Liver (tissue), 9 donors: ENCODE results near the gene F12. TPM values are rescaled to one million over a fixed set of nuclear protein-coding genes. Genes with fewer than 3 reads are reported as not detected.

Source experiments
- DNase-seq: peaks from one replicate; pipeline ENCODE4 v3.0.0-alpha.2; 2017; ENCODE audit warnings: low spot score
- H3K27ac ChIP-seq, 2 donors: one replicate each; pipeline ENCODE4 v1.7.0; 2013; ENCODE audit warnings: inconsistent platforms in 2 of 2, low read length in 2 of 2, control low read depth in 1 of 2, low read depth in 1 of 2, mild to moderate bottlenecking in 1 of 2
- H3K27me3 ChIP-seq, 4 donors: one replicate each; pipeline versions ENCODE4 v1.6.1 to v1.7.0; 2013; ENCODE audit warnings: low read length in 3 of 4, inconsistent platforms in 1 of 4, mild to moderate bottlenecking in 1 of 4, moderate library complexity in 1 of 4; ENCODE audit not compliant: control insufficient read depth in 4 of 4, insufficient read depth in 4 of 4
- H3K36me3 ChIP-seq, 4 donors: one replicate each; pipeline versions ENCODE4 v1.6.1 to v1.7.0; 2013; ENCODE audit warnings: low read length in 3 of 4, mild to moderate bottlenecking in 3 of 4, low read depth in 1 of 4, moderate library complexity in 1 of 4; ENCODE audit not compliant: control insufficient read depth in 4 of 4, insufficient read depth in 3 of 4
- H3K4me1 ChIP-seq, 4 donors: one replicate each; pipeline versions ENCODE4 v1.6.1 to v1.7.0; 2013; ENCODE audit warnings: low read length in 3 of 4, mild to moderate bottlenecking in 3 of 4, moderate library complexity in 1 of 4; ENCODE audit not compliant: control insufficient read depth in 4 of 4, insufficient read depth in 4 of 4
- H3K4me3 ChIP-seq, 3 donors: one replicate each; pipeline versions ENCODE4 v1.6.1 to v1.7.0; 2013; ENCODE audit warnings: low read length in 3 of 3, control low read depth in 1 of 3, low read depth in 1 of 3, mild to moderate bottlenecking in 1 of 3
- H3K9ac ChIP-seq, 2 donors: one replicate each; pipeline ENCODE4 v1.7.0; 2013; ENCODE audit warnings: low read length in 2 of 2, mild to moderate bottlenecking in 2 of 2, moderate library complexity in 2 of 2, control low read depth in 1 of 2, low read depth in 1 of 2
- H3K9me3 ChIP-seq, 4 donors: one replicate each; pipeline versions ENCODE4 v1.6.1 to v1.7.0; 2013; ENCODE audit warnings: low read length in 3 of 4; ENCODE audit not compliant: control insufficient read depth in 4 of 4
- ATF3 ChIP-seq: IDR thresholded peaks from 2 replicates; pipeline ENCODE4 v1.6.1; 2016; ENCODE audit warnings: antibody characterized with exemption
- CTCF ChIP-seq: fragments of 150-350 bp; IDR thresholded peaks from 2 replicates; pipeline ENCODE4 v1.5.1; 2017; ENCODE audit warnings: improper control_type of control experiment, low read depth, low read length; ENCODE audit not compliant: missing input control
- FOXA1 ChIP-seq: IDR thresholded peaks from 2 replicates; pipeline ENCODE4 v1.6.1; 2016; ENCODE audit warnings: antibody characterized with exemption
- FOXA2 ChIP-seq: IDR thresholded peaks from 2 replicates; pipeline ENCODE4 v1.6.1; 2016; ENCODE audit warnings: antibody characterized with exemption
- GABPA ChIP-seq, 2 donors: IDR thresholded peaks in 1 of 2; conservative IDR thresholded peaks in 1 of 2; 2 replicates each; pipeline ENCODE4 v1.6.1; 2016; ENCODE audit warnings: antibody characterized with exemption in 2 of 2, mild to moderate bottlenecking in 1 of 2, moderate library complexity in 1 of 2
- MAX ChIP-seq: IDR thresholded peaks from 2 replicates; pipeline ENCODE4 v1.6.1; 2016; ENCODE audit warnings: antibody characterized with exemption
- NR2F2 ChIP-seq: IDR thresholded peaks from 2 replicates; pipeline ENCODE4 v1.6.1; 2016; ENCODE audit warnings: antibody characterized with exemption
- RAD21 ChIP-seq, 2 donors: IDR thresholded peaks; 2 replicates each; pipeline ENCODE4 v1.6.1; 2016; ENCODE audit warnings: antibody characterized with exemption in 2 of 2, mild to moderate bottlenecking in 2 of 2
- REST ChIP-seq: IDR thresholded peaks from 2 replicates; pipeline ENCODE4 v1.6.1; 2016; ENCODE audit warnings: antibody characterized with exemption, mild to moderate bottlenecking
- SP1 ChIP-seq: IDR thresholded peaks from 2 replicates; pipeline ENCODE4 v1.6.1; 2018; ENCODE audit warnings: antibody characterized with exemption, mild to moderate bottlenecking
- TAF1 ChIP-seq: conservative IDR thresholded peaks from 2 replicates; pipeline ENCODE4 v1.6.1; 2016; ENCODE audit warnings: antibody characterized with exemption, mild to moderate bottlenecking
- YY1 ChIP-seq: IDR thresholded peaks from 2 replicates; pipeline ENCODE4 v1.6.1; 2016; ENCODE audit warnings: antibody characterized with exemption, mild to moderate bottlenecking
- ZBTB33 ChIP-seq: IDR thresholded peaks from 2 replicates; pipeline ENCODE4 v1.6.1; 2016; ENCODE audit warnings: antibody characterized with exemption
- WGBS: extraction: QIAGEN DNeasy Blood & Tissue Kit; methylation state at CpG from one replicate; pipeline ENCODE4 v1.1.7; 2013; 5-methylcytosine and 5-hydroxymethylcytosine counted together
- polyA plus RNA-seq, 2 donors: library from polyadenylated mRNA; stranded (reverse) in 1 of 2; unstranded in 1 of 2; fragments of 200-250 nt in 1 of 2; fragments of >200 nt in 1 of 2; fragmentation: Nextera tagmentation in 1 of 2; extraction: Ambion mirVana in 1 of 2; gene quantifications; one replicate each; pipeline versions ENCODE4 v1.2.1 to v1.2.3, GENCODE V29; 2013 to 2015
- total RNA-seq, 2 donors: library from RNA; depleted of rRNA; stranded (reverse); fragments of >200 nt; gene quantifications; one replicate each; pipeline ENCODE4 v1.2.3, GENCODE V29; 2014
- donor health status: healthy.
- donor health status: healthy.
- donor health status: healthy.
- donor health status: healthy.
- donor health status: healthy.

F12 gene
- total and polyA plus RNA-seq, 4 donors: 27.7 to 328 (median 275) TPM

- peak overlapping the region; percentile 23 to 77 for H3K9ac ChIP-seq
- H3K9me3 ChIP-seq: no peaks in the 10 kb centered on the region
- 45% methylated on average over 26 of the region's 26 CpGs for WGBS
- H3K4me3 ChIP-seq: peak overlapping the region; percentile 51 to 82 (median 59)
- DNase-seq: no peak
- TF ChIP-seq MAX: no peak
- no peak for TF ChIP-seq CTCF
- TF ChIP-seq GABPA (IDR thresholded peaks at IDR 0.05 in 1 of 2, conservative IDR thresholded peaks at IDR 0.05 in 1 of 2): no peak
- no peak for TF ChIP-seq ATF3
- no peak for TF ChIP-seq RAD21 (IDR thresholded peaks at IDR 0.05)
- TF ChIP-seq SP1: no peak
- no peak for TF ChIP-seq FOXA1
- TF ChIP-seq ZBTB33: no peak
- TF ChIP-seq TAF1: no peak
- TF ChIP-seq NR2F2: no peak
- no peak for TF ChIP-seq REST
- TF ChIP-seq FOXA2: no peak
- TF ChIP-seq YY1: no peak
- H3K27me3 ChIP-seq: no peaks in the 10 kb centered on the region
- peak overlapping the region; percentile 69 to 76 for H3K27ac ChIP-seq
- no peaks in the 10 kb centered on the region for H3K36me3 ChIP-seq
- H3K4me1 ChIP-seq: peaks cover 31 to 77% (median 60%) of the 10 kb centered on the region in 4 donors
Observed at GRCh38 chr5:177371120-177372033, 38.0 kb downstream of the F12 start.
